ENCODE data around the gene FAM171A1.
"Not testable (repeated sequence)": the region's sequence is repeated elsewhere in the genome, so short reads cannot be mapped to it uniquely, and the experiment has no call there.

FAM171A1 gene

DNA sequence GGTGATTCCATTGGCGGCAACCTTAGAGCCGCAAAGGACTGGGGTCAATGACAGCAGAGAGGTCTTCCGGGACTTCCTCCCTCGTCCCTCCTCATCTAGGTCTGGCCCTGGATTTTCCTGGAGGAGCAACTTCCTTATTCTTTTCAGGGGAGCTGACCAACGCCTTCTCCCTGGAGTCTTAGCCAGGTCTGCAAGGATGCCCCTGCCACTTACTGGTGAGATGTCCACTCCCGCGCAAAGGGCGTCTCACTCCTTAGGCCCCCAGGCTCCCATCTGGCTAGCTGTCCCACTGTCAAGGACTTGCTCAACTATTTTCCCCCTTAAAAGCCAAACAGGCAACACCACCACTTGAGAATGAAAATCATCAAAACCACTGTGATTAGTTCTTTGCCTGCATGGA is 160.6 kb downstream of the FAM171A1 start:
- DNase-seq (ENCODE audit: low read depth, low spot score), result no peak

DNA sequence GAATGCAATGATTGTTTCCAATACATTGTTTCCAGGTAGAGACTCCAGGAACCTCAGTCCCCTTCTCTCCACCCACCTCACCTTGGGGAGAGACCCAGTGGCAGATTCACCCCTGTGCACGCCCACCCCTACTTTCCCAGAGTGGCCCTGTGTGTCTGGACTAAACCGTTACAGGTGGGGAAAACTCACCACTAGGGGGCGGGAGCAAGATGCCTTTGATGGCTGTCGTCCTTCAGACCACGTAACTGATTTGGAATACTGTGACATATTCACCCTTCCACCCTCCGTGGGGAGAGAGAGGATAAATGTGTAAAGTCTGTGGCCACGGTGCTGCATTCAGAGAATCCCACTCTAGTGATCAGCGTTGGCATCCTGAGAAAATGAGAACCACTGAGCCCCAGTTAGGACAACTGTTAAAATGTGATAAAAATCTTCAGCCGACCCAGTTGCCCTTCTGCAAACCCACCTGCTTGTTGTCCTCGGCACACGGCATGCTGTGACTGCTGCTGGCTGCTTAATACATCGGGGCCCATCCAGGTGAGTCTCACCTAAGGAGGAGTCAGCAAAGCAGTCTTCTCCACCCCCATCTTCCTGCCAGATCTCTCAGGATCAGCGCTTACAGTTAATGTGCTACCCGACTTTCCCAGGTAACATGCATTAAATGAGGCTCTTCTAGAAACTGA is 161.1 kb downstream of the FAM171A1 start:
- DNase-seq (ENCODE audit: low read depth, low spot score), result no peak

DNA sequence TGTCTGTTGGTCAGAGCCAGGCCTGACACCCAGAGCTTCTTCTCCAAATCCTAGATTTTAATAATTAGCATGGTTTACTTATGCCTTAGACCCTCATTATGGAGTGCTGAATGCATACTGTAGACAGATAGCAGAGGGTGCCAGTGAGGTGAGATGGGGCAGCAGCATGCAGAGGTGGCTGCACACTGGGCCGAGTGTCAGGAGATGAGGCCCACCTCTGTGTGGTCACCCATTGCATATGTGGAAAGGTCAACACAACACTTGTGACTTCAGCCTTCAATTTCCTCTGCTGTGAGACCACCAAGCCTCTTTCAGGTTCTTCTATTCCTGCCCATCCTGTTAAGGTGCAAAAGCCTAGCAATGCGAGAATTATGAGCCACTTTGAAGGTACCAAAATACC is 162.9 kb downstream of the FAM171A1 start:
- DNase-seq (ENCODE audit: low read depth, low spot score), result no peak

DNA sequence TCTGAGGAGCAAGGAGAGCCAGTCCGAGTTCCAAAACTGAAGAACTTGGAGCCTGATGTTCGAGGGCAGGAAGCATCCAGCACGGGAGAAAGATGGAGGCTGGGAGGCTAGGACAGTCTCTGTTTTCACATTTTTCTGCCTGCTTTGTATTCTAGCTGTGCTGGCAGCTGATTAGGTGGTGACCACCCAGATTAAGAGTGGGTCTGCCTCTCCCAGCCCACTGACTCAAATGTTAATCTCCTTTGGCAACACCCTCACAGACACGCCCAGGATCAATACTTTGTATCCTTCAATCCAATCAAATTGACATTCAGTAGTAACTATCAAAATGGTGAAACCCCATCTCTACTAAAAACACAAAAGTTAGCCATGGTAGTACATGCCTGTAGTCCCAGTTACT is 163.7 kb downstream of the FAM171A1 start:
- not testable (repeated sequence) for DNase-seq (ENCODE audit: low read depth, low spot score)

DNA sequence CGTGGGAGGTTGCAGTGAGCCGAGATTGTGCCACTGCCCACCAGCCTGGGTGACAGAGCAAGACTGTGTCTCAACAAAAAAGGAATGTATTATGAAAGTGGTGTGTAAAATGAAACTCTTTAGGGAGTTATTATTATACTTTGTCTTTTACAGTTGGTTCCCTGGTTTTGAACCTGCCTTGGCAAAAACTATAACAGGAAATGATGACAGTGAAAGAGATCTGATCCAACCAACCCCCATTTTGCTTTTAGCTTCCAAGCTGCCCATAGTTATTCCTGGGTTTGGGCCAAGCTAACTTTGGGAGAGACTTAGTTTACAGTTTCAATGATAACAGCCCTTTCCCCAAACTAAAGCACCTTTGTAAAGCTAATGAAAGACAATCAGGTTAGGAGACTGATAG is 168.4 kb downstream of the FAM171A1 start:
- no peak for DNase-seq (ENCODE audit: low read depth, low spot score)

DNA sequence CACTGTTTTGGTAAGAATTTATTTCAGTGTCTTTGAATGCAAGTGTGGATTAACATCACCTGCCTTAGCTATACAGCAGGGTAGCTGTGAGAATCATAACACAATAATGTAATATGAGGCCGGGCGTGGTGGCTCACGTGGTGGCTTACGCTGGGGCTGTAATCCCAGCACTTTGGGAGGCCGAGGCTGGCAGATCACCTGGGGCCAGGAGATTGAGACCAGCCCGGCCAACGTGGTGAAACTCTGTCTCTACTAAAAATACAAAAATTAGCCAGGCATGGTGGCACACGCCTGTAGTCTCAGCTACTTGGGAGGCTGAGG is 168.8 kb downstream of the FAM171A1 start:
- DNase-seq (ENCODE audit: low read depth, low spot score), result not testable (repeated sequence)

DNA sequence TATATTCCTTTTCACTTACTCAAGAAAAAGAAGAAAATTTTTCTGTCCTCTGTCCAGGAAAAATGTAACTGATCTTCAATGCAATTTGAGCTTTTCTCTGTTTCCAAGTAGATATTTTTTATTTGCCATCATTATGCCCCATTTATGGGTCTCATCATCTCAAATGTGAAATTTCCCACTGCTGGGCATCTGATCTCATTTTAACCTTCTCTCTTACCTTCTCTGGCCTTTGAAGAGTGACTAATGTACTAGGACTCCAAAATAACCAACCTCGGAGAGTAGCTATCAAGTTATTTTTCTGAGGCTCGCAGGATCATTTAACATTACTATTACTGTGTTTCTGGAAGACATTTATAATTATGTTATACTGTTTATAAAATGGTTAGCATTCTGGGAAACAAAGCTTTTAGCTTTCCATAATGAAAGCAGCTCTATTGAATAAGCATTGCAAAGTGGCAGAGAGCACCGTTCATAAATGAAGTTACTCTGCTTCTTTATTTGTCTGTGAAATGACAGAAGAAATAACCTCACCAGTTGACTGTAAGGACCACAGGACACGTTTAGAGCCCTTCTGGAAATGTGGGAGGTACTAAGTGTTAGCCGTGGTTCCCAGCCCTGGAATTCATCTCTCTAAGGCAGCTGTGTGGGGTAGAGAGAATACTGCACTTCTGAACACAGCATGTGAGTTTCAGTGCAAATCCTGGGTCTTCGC is 169.3 kb downstream of the FAM171A1 start:
- DNase-seq (ENCODE audit: low read depth, low spot score), result no peak

DNA sequence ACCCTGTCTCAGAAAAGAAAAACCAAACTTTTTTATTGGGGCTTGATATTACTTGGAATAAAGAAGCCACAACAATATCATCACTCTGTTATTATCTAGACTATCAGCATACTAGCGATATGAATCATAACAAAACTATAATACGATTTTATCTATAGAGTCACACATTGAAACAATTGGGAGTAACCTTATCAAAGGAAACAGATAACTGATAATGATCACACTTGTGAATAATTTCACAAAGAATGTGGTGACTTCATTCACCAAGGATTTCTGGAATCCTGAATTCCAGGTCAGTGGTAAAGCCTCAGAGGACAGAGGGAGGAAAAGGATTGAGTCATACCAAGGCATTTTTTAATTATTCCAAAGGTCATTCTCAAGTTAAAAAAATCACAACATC is 170.5 kb downstream of the FAM171A1 start:
- no peak for DNase-seq (ENCODE audit: low read depth, low spot score)

DNA sequence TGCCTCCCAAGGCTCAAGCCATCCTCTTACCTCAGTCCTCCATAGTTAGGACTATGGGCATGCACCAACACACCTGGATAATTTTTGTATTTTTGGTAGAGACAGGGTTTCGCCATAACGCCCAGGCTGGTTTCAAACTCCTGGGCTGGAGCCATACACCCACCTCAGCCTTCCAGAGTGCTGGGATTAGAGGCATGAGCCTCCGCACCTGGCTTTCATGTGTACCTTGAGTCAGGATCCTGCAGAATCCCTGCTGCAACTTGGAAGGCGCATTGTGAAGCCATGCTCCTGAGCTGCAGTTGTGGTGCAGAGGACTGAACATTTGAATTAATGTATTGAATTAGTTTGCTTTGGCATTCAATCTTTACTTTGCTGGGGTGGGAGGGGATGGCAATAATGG is 173.2 kb downstream of the FAM171A1 start:
- DNase-seq (ENCODE audit: low read depth, low spot score), result no peak

DNA sequence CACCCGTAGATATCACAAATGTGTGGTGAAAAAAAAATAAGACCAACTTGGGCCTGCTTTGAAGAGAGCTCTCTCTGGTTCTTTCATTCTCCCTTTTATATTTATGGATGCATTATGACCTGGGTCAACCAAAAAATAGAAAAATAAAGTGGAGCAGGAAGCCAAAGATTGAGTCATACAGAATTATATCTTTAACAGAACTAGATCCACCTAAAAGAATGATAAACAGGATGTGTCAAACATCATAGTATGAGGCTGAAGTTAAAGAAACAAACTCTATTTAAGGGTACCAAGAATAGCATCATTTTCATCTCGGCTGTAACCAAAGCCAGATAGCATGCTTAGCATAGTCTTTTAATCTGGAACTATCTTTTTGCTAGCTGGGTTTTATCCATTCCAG is 173.8 kb downstream of the FAM171A1 start:
- no peak for DNase-seq (ENCODE audit: low read depth, low spot score)

DNA sequence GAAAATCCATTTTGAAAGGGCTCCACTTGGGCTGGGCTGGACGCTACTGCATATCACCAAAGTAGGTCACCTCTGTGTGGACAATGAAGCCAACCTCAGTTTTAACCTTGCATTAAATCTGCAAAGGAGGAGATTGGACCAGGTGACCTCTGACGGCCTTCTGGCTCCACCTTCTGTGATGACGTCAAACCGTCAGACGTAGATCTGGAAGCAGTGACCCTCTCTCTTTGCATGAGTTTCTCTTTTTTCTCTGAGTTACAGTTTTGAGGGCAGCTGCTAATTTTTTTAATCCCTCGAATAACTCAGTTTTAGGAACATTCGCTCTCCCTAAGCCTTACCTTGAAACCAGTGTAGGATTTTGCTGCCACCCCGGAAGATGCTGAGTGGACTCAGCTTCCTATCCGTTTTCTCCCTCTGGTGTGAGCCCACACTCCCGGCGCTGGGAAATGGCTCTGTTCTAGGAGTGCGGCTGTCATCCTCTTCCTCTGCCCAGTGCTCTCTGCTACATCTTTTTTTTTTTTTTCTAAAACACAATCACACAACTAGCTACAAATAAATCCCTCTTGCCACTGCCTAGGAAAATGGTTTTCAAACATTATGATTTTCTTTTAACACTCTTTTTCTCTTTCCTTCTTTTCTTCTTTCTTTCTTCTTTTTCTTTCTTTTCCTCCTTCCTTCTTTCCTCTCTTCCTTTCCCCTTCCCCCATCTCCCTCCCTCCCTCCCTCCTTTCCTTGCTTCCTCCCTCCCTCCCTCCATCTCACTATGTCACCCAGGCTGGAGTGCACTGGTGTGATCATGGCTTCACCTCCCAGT is 174.9 kb downstream of the FAM171A1 start:
- DNase-seq (ENCODE audit: low read depth, low spot score), result no peak

DNA sequence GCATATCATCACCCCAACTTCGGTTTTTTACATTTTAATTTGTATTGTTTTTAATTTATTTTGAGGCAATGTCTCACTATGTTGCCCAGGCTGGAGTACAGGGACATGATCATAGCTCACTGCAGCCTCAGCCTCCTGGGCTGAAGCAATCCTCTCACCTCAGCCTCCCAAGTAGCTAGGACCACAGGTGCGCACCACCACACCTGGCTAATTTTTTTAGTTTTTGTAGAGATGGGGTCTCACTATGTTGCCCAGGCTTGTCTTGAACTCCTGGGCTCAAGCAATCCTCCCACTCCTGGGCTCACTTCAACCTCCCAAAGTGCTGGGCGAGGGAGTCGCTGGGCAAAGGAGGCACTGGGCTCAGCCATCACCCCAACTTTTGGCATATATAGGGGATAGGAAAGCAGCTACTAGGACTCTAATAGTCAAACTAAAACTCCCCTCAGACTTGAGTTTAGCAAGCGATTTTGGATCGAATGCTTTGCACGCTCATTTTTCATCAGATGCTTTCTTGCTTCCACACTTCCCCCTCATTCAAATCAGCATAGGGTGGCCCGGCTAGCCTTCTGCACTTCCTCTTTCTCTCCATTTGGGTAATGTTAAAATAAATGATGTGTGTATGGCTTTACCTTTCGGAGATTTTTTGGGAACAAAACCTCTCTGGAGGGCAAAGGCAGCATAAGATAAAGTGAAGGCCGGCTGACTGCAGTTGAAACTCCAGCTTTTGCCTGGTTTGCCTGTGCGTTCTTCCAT is 181.8 kb downstream of the FAM171A1 start:
- DNase-seq (ENCODE audit: low read depth, low spot score), result no peak

DNA sequence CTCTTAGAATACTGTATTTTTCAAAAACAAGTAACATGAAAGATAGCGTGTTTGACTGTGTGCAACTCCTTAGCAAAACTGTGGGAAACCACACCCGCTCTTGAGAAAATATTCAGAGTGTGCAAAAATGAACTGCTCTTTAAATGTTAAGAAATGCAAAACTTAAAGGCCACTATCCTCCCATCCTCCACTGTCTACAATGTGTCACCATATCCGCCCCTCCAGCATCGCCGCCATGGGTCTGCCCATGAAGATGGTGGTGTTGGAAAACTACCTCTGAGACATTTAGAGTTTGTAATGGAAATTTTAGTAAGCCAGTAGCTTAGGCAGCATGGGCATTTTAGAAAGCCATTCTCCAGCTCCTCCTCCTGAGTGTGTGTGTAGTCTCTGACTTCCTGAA is 182.5 kb downstream of the FAM171A1 start:
- no peak for DNase-seq (ENCODE audit: low read depth, low spot score)

DNA sequence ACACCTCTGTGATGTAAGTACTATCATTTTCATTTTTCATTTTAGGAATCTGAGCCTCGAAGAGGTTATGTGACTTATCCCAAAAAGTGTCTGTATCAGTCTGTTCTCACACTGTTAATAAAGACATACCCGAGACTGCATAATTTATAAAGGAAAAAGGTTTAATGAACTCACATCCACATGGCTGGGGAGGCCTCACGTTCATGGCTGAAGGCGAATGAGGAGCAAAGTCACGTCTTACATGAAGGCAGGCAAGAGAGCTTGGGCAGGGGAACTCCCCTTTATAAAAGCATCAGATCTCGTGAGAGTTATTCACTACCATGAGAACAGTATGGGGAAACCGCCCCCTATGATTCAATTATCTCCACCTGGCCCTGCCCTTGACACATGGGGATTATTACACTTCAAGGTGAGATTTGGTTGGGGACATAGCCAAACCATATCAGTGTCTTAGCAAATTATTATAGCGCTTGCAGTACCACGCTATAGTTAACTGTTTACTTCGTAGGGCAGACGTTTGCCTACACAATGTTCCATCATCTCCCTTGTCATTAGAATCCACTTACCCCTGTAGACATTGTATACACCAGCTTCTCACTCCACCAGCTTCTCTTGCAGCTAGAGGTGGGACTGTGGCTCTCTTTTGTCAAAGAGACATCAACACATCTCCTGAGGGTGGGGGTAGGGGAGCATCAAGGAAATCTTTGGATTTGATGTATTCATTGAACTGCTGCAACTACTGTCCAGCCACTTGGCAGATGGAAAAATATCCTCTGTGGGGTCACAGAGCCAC is 187.2 kb downstream of the FAM171A1 start:
- DNase-seq (ENCODE audit: low read depth, low spot score), result no peak

DNA sequence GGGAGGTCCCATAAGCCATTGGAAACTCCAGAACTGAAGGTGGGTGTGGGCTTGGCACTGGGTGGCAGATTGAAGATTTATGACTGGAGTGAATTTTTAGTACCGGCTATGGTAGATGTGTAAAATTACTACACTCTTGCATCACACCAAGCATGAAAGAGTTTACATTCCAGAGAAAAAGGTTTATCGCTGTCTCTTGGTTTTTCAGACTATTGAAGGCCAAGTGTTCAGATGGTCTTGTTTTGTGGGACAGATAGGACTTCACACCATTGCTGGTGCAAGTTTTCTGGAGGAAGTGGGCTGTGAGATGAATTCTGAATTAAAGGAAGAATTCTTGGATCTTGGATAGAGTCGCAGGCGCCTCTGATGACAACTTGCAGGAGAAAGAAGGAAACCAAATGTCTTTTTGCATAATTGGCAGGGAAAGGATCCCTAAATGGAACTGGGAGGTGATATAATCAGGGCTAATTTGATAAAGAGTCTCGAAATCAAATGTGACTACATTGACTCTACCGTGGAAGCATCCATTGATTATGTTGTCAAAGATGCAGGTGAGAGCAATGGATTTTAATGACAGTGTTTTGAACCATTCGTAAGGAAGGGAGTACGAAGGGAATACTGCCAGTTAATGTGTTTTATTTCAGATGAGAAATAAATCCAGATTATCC is 188.4 kb downstream of the FAM171A1 start:
- no peak for DNase-seq (ENCODE audit: low read depth, low spot score)

DNA sequence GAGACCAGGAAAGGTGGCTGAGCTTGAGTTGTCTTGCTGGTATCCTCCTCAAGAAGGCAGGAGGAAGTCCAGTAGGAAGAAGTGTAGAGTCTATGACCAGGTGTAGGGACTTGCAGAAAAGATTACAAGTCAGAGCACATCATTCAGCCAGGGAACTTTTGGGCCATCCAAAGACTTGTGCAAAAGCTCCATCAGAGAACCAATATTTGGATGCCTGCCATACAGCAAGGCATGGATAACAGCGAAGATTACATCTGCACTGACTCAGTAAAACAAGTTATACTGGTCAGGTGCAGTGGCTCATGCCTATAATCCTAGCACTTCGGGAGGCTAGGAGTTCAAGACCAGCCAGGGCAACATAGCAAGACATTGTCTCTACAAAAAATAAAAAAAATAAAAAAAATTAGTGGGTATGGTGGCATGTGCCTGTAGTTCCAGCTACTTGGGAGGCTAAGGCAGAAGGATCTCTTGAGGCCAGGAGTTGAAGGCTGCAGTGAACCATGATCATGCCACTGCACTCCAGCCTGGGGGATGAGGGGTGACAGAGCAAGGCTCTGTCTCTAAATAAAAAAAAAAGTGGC is 189.4 kb downstream of the FAM171A1 start:
- DNase-seq (ENCODE audit: low read depth, low spot score), result no peak

DNA sequence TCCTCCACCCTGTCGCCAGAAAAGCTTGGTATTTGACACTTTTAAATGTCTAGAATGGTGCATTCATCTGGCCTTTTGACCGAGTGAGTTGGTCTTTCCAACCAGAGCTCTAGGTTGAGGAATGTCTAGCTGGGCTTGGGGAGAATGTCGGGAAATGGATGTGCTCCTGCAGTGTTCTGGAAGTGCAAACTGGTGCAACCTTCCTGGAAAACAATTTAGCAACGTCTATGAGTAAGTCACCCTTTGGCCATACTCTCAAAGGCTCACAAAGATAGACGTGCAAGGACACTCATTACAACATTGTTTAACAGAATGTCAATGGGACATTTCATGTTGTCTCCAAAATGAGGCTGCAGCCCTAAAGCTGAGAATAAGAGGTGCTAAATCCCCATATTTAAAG is 190.4 kb downstream of the FAM171A1 start:
- DNase-seq (ENCODE audit: low read depth, low spot score), result no peak

DNA sequence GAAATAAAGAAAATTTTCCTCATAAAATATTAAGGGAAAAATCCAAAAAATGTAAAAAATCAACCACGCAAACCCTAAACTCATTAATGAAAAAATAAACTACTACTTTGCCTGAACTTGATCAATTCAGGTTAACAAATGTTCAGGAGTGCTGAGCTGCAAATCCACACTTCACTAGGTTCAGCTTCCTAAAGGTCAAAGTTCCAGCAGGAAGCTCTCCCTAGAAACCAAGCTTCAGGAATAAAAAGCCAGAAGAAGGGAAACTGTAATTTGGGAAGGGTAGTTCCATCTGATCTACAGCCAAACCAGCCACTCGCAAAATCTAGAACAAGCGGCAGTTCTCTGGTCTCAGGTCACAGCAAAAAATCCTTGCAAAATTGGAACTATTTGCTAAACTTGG is 194.8 kb downstream of the FAM171A1 start:
- DNase-seq (ENCODE audit: low read depth, low spot score), result no peak

DNA sequence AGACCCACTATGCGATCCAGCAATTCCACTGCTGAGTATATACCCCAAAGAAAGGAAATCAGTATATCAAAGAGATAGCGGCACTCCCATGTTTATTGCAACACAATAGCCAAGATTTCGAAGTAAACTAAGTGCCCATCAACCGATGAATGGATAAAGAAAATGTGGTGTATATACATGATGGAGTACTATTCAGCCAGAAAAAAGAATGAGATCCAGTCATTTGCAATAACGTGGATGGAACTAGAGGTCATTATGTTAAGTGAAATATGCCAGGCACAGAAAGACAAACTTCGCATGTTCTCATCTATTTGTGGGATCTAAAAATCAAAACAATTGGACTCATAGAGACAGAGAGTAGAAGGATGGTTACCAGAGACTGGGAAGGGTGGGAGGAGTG is 195.5 kb downstream of the FAM171A1 start:
- no peak for DNase-seq (ENCODE audit: low read depth, low spot score)

DNA sequence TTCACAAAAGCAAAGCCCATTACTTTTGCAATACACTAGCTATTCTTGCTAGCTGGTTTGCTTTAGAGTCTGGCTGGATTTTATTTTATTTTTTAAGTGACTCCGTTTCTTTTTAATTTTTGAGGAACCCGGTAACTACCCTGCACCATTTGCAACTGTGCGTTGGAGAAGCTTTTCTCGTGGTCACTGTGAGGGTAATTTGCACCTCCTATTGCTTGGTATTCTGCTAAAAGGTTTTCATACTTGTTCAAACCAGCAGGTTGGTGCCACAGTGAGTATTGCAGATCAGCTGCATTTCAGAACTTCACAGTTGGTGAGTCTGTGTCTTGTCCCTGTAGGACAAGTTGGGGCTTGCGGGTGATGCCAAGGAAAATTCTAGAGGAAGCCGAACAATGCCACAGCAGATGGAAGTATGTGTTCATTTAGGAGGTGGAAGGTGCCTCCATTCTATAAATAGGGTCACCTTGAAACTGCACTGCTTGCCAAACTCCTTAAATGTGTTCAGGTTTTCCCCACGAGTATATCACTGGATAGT is 198.7 kb downstream of the FAM171A1 start:
- DNase-seq (ENCODE audit: low read depth, low spot score), result no peak

Measured in brain pericyte (primary cell).